HG03565 (cell line): ENCODE results near the gene CYB5R3.
"Not testable (repeated sequence)": the region's sequence is repeated elsewhere in the genome, so short reads cannot be mapped to it uniquely, and the experiment has no call there.

Experiments used
- ATAC-seq: cut with Tn5 transposase; IDR thresholded peaks from one replicate; pipeline ENCODE4 v1.9.1; 2021; ENCODE audit warnings: mild to moderate bottlenecking, moderate library complexity; ENCODE audit not compliant: unreplicated experiment

Gene CYB5R3

DNA sequence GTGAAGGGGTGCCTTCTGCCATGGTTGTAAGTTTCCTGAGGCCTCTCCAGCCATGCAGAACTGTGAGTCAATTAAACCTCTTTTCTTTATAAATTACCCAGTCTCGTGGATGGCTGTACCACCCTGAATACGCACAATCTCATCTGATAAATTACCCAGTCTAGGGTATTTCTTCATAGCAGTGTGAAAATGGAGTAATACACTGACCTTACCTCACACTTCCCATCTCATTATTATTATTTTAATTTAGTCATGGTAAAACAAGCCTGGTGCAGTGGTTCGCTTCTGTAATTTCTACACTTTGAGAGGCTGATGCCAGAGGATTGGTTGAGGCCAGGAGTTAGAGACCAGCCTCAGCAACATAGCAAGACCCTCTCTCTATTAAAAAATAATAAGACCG lies 30.5 kb upstream of the CYB5R3 start:
- no peak for ATAC-seq

DNA sequence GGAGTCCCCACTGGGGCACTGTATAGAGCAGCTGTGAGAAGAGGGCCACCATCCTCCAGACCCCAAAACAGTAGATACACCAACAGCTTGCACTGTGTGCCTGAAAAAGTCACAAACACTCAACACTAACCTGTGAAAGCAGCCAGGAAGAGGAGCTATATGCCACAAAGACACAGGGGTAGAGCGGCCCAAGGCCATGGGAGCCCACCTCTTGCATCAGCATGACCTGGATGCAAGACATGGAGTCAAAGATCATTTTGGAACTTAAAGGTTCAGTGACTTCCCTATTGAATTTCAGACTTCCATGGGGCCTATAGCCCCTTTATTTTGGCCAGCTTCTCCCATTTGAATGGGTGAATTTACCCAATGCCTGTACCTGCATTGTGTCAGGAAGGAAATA lies 29.7 kb upstream of the CYB5R3 start:
- no peak for ATAC-seq

- ATAC-seq: not testable (repeated sequence)
Observed at GRCh38 chr22:42677936-42678335, 28.7 kb upstream of the CYB5R3 start.

DNA sequence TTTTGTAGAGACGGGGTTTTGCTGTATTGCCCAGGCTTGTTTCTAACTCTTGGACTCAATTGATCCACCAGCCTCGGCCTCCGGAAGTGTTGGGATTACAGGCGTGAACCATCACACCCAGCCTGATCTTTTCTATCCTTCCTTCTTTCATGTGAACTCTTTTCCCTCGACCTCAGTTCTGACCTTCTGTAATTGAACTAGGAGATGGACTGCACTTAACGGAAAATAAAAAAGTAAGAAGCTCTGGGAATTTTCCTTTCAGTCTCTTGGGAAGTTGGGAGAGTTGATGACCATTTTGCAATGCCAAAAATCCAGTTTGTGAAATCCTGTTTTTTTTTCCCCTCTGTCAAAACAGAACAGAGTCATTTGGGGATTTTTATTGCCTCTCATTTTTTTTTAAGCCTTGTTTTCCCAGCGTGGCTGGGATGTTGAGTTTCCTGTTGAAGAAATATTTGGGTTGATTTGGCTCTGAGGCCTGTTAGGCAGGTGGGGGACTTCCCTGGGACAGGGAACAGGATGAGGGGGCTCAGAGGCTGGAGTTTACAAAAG lies 26.9 kb upstream of the CYB5R3 start:
- no peak for ATAC-seq

DNA sequence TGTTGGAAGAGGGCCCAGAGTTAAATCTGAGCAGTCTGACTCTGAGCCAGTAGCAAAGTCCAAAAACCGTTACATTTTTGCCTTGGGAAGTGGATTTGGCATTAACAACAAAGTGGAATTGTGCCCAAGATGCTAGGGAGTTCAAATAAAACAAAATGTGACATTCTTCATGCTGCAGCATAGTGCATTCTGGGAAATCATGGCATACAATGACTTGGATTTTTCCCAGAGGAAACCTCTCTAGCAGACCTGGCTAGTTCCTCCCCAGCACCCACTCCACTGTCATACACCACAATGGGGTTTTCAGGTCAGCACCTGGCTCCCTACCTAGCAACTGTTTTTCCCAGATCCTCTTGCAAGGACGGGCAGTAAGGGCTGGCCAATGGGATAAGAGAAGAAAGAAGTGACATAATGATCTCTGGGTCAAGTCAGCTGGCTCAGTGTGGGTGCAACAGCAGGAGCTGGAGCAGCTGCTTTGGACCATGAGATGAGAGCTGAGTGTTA lies 24.8 kb upstream of the CYB5R3 start:
- no peak for ATAC-seq

DNA sequence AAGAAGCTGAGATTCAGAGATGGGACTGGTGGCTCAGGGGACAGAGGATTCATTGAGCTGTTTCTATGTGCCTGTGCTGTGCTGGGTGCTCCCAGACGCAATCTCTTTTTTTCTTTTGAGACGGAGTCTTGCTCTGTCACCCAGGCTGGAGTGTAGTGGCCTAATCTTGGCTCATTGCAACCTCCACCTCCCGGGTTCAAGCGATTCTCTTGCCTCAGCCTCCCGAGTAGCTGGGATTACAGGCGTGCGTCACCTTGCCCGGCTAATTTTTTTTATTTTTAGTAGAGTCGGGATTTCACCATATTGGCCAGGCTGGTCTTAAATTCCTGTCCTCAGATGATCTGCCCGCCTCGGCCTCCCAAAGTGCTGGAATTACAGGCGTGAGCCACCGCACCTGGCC lies 23.9 kb upstream of the CYB5R3 start:
- ATAC-seq: not testable (repeated sequence)

DNA sequence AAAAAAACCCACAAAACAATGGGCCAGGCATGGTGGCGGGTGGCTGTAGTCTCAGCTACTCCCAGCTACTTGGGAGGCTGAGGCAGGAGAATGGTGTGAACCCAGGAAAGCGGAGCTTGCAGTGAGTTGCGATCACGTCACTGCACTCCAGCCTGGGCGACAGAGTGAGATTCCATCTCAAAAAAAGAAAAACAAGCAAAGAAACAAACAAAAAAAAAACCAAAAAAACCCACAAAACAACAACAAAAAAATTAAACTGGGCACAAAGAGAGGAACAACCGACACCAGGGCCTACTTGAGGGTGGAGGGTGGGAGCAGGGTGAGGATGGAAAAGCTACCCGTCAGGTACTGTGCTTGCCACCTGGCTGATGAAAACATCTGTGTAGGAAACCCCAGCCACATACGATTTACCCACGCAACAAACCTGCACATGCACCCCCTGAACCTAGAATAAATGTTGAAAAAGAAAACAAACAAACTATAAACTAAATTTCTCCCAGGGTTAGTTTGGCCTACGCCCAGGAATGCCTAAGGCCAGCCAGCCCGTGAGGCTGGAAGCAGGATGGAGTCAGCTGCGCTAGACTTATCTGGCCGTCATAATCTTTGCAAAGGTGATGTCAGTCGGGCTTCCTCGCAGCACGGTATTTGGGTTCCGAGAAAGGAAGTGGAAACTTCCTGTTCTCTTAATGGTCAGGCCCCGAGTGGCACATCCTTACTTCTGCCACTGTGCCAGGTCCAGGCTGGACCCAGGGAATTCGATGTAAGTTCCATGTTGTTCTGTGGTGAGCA lies 21.9 kb upstream of the CYB5R3 start:
- no peak for ATAC-seq

- no peak for ATAC-seq
Observed at GRCh38 chr22:42670046-42670445, 20.9 kb upstream of the CYB5R3 start.

GRCh38 chr22:42666393-42666792 lies 17.2 kb upstream of the CYB5R3 start:
- ATAC-seq: not testable (repeated sequence)

DNA sequence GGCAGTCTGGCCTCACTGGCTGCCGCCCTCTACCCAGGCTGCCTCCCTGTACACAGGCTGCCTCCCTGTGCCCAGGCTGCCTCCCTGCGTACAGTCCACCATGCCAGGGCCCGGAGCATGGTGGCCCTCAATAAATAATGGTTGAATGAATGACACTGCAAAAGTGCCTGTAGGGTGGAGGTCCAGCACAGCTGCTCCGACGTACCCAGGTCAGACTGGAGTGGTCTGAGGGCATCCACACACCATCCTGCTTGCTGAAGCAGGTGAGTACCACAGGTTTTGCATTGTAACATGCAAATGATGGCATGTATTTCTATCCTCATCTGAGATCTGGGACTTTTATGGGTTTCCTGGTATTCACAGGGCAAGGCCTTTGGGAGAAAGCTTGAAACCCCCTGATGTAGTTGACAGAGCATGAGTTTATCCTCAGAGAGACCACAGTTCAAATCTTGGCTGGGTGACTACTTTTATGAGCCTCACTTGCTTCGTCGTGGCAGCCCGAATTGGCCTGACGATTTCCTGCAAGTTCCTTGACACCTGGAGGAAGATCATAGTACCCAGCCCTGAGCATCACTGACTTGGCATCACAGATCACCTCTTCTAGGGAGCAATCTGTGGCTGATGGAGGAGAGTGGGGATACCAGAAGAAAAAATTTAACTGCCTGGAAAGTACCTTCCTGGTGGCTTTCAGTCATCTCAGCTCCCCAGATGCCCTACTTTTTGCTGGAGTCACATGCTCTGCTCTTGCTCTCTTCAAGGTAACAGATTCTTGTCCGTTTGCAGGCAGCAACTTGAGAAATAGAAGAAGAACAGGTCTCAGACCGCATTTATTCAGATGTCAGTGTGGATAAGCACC lies 16.0 kb upstream of the CYB5R3 start:
- no peak for ATAC-seq

DNA sequence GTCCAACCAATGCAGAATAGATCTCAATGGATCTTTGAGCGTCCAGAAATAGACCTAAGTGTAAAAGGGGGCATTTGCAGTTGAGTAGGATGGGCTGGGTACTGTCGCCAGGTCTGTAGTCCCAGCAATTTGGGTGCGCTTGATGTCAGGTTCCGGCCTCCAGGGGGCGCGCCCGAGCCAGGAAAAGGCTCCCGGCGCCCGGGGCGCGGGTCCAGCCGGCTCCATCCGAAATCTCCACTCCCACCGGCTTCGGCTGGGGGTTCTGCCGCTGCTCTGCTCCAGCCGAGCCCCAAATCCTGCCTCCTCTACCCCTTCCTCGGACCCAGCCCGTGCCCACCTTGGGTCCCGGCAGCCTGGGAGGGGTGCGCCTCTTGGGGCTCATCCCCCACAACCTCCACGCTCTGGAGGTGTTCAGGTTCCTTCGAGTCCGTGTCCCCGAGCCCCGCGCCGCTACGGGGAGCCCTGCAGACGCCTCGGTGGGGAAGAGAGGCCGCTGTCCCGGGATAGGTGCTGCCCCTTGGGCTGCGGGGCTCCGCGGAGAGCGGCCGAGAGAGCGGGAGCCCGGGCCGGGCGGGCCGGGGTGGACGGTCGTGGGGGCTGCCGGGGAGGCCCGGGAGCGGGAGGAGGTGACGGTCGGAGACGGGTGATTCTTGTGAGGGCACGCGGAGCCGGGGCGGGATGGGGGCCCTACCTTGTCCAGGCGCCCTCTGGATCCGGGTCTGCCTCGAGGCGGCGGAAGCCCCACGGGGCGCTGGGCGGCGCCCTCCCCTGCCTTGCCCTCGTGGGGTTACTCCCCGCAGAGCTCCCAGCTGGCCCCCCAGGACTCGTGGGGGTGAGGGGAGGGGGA lies 13.0 kb upstream of the CYB5R3 start:
- no peak for ATAC-seq

DNA sequence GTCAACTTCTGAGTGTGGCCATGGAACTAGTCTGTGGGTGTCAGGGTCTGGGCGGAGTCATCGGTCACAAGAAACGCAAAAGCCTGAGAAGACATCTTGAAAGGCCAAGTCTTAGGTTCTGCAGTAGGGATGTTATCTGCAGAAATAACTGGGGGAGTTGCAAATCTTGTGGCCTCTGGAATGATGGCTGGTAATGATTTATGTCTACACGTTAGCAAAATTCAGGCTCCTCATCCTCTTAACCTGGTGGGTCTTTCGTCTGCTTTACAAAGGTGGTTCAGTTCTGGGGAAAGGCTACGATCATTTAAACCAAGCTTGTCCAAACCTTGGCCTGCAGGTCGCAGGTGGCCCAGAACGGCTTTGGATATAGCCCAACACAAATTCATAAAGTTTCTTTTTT lies 7.4 kb upstream of the CYB5R3 start:
- no peak for ATAC-seq

GRCh38 chr22:42655693-42656092 lies 6.5 kb upstream of the CYB5R3 start:
- ATAC-seq: no peak

GRCh38 chr22:42654436-42655073 lies 5.4 kb upstream of the CYB5R3 start:
- no peak for ATAC-seq

DNA sequence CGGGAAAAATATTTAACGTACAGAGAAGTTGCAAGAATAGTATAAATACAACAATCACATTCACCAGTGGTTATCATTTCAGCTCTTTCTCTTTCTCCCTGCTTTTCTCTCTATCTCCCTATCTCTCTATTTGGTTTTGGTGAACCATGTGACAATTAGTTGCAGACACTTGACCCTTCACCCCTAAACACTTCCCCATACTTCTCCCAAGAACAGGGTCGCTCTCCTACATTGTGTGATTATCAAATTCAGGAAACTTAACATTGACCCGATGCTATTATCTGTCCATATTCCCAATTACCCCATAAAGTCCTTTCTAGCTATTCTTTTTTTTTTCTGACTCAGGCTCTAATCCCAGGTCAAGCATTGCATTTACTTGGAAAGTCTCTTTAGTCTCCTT lies 4.8 kb upstream of the CYB5R3 start:
- no peak for ATAC-seq

GRCh38 chr22:42651134-42651533 lies 1.9 kb upstream of the CYB5R3 start:
- no peak for ATAC-seq

GRCh38 chr22:42648368-42649245 lies 585 bp downstream of the CYB5R3 start:
- peak; percentile 28 for ATAC-seq

DNA sequence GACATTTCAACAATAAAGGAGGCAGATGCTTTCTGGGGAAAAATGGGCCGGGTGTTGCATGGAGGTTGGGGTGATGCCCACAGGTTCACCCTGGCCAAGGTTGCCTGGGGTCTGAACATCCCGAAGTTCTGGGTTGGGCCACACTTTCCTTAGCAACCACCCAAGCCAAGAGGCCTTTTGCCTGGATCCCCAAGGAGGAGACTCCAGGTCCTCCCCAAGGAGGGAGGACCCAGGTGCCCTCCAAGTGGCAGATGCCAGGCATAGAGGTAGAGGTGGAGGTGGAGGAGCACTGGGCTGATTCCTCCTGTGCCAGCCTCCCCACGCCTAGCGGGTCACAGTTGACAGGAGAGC lies 1.2 kb downstream of the CYB5R3 start:
- ATAC-seq: no peak
